ENCODE results near the gene C10orf90. TPM values are rescaled to one million over a fixed set of nuclear protein-coding genes. Genes with fewer than 3 reads are reported as not detected.
"Not testable (repeated sequence)": the region's sequence is repeated elsewhere in the genome, so short reads cannot be mapped to it uniquely, and the experiment has no call there.

C10orf90 gene
- total RNA-seq, 4 donors from 2014 or later: not detected

- H3K27me3 ChIP-seq: peaks cover 0 to 7% of the 10 kb centered on the region in 2 donors
- TF ChIP-seq EP300 (IDR thresholded peaks at IDR 0.05) (no peak), POLR2A (IDR thresholded peaks at IDR 0.05) (no peak), CTCF (IDR thresholded peaks at IDR 0.05) (no peak)
- no peak overlapping the region for H3K4me3 ChIP-seq
- 83 to 88% methylated on average over 5 of the region's 5 CpGs for WGBS, 2 donors
- DNase-seq (ENCODE audit: low spot score in 2 of 2): no peak
- H3K36me3 ChIP-seq: no peaks in the 10 kb centered on the region
- H3K27ac ChIP-seq: no peak overlapping the region
- peaks cover 0 to 18% (median 3%) of the 10 kb centered on the region in 4 donors for H3K4me1 ChIP-seq
- H3K9me3 ChIP-seq: peaks cover 0 to 9% (median 0%) of the 10 kb centered on the region in 4 donors
Observed at GRCh38 chr10:126384269-126384873, 286.1 kb downstream of the C10orf90 start.

- no peak overlapping the region for H3K4me3 ChIP-seq
- no peak overlapping the region for H3K27ac ChIP-seq
- no peaks in the 10 kb centered on the region for H3K4me1 ChIP-seq
- no peaks in the 10 kb centered on the region for H3K36me3 ChIP-seq
- H3K9me3 ChIP-seq: peaks cover 0 to 9% (median 0%) of the 10 kb centered on the region in 4 donors
- H3K27me3 ChIP-seq: no peaks in the 10 kb centered on the region
- no peak for DNase-seq (ENCODE audit: low spot score in 2 of 2)
- 85 to 89% methylated on average over 7 of the region's 7 CpGs for WGBS, 2 donors
- TF ChIP-seq POLR2A (IDR thresholded peaks at IDR 0.05): no peak
- no peak for TF ChIP-seq EP300 (IDR thresholded peaks at IDR 0.05)
- no peak for TF ChIP-seq CTCF (IDR thresholded peaks at IDR 0.05)
Observed at GRCh38 chr10:126380352-126381076, 290.0 kb downstream of the C10orf90 start.

- 86 to 91% methylated on average over 3 of the region's 3 CpGs for WGBS, 2 donors
- not testable (repeated sequence) for DNase-seq (ENCODE audit: low spot score in 2 of 2); H3K27me3 ChIP-seq; H3K4me3 ChIP-seq; H3K4me1 ChIP-seq; H3K27ac ChIP-seq; H3K36me3 ChIP-seq
- peaks cover 0 to 19% (median 3%) of the 10 kb centered on the region in 4 donors for H3K9me3 ChIP-seq
Observed at GRCh38 chr10:126379166-126379565, 291.3 kb downstream of the C10orf90 start.

GRCh38 chr10:126376956-126377355, 293.5 kb downstream of the C10orf90 start:
- WGBS, 2 donors: 87 to 93% methylated on average over 2 of the region's 2 CpGs
- TF ChIP-seq EP300 (IDR thresholded peaks at IDR 0.05): no peak
- no peak for TF ChIP-seq POLR2A (IDR thresholded peaks at IDR 0.05)
- TF ChIP-seq CTCF (IDR thresholded peaks at IDR 0.05): no peak
- Histone ChIP-seq H3K27me3 (no peaks in the 10 kb centered on the region), H3K36me3 (no peaks in the 10 kb centered on the region), H3K9me3 (peaks cover 0 to 10% (median 3%) of the 10 kb centered on the region in 4 donors), H3K4me1 (no peaks in the 10 kb centered on the region), H3K27ac (no peak overlapping the region), H3K4me3 (no peak overlapping the region)
- no peak for DNase-seq (ENCODE audit: low spot score in 2 of 2)

- WGBS, 2 donors: 90 to 98% methylated on average over 1 of the region's 1 CpG
- no peak overlapping the region for H3K4me3 ChIP-seq
- TF ChIP-seq EP300 (IDR thresholded peaks at IDR 0.05) (no peak), CTCF (IDR thresholded peaks at IDR 0.05) (no peak), POLR2A (IDR thresholded peaks at IDR 0.05) (no peak)
- H3K9me3 ChIP-seq: peaks cover 0 to 10% (median 3%) of the 10 kb centered on the region in 4 donors
- no peak for DNase-seq (ENCODE audit: low spot score in 2 of 2)
- no peaks in the 10 kb centered on the region for H3K27me3 ChIP-seq
- H3K27ac ChIP-seq: no peak overlapping the region
- no peaks in the 10 kb centered on the region for H3K4me1 ChIP-seq
- H3K36me3 ChIP-seq: no peaks in the 10 kb centered on the region
Observed at GRCh38 chr10:126375926-126376554, 294.5 kb downstream of the C10orf90 start.
